Measurements from ENCODE around the gene IL2RA. TPM values are rescaled to one million over a fixed set of nuclear protein-coding genes. Genes with fewer than 3 reads are reported as not detected.

IL2RA gene
- total RNA-seq, 1 experiment from 2014 or later = 0.59 TPM

- no peaks in the 10 kb centered on the region for H3K9me3 ChIP-seq (ENCODE audit: control insufficient read depth in 1 of 2, insufficient read depth in 1 of 2, low read depth in 1 of 2, low read length in 2 of 2)
- peaks cover 14% of the 10 kb centered on the region; the same call in 1 of the 2 replicates for H3K27me3 ChIP-seq (ENCODE audit: insufficient read depth, low read length)
- no peak overlapping the region for H3K4me3 ChIP-seq (replicated peaks in 1 of 2; ENCODE audit: low read depth in 1 of 2, low read length in 2 of 2)
- H3K4me2 ChIP-seq (ENCODE audit: low read length) = no peak overlapping the region
- H3K36me3 ChIP-seq (ENCODE audit: control insufficient read depth in 1 of 2, insufficient read depth in 2 of 2, low read length in 2 of 2) = no peaks in the 10 kb centered on the region
- no peaks in the 10 kb centered on the region for H4K20me1 ChIP-seq (ENCODE audit: insufficient read depth)
- no peak overlapping the region for H2AFZ ChIP-seq (ENCODE audit: low read depth, low read length, poor library complexity, severe bottlenecking)
- no peak overlapping the region for H3K9ac ChIP-seq (ENCODE audit: low read length)
- BruUV-seq (replicated peaks) = no TSS peak
- no peak for ATAC-seq
- H3K4me1 ChIP-seq (ENCODE audit: control insufficient read depth in 1 of 2, insufficient read depth in 2 of 2, low read length in 2 of 2) = peaks cover 0 to 4% of the 10 kb centered on the region in 2 experiments; a peak in 1 of 4 replicates
- no peaks in the 10 kb centered on the region for H3K9me2 ChIP-seq (ENCODE audit: insufficient read depth)
- no peak for TF ChIP-seq POLR2A (IDR thresholded peaks at IDR 0.05; ENCODE audit: borderline replicate concordance, extremely low read depth, insufficient read depth, insufficient read length)
- no peak for TF ChIP-seq SRF (IDR thresholded peaks at IDR 0.05; ENCODE audit: low read depth)
- TF ChIP-seq ZNF274 (IDR thresholded peaks at IDR 0.05; ENCODE audit: low read depth, low read length) = no peak
- TF ChIP-seq CBX3 (IDR thresholded peaks at IDR 0.05; ENCODE audit: low read depth) = no peak
- no peak for TF ChIP-seq FOSL1 (IDR thresholded peaks at IDR 0.05; ENCODE audit: low read depth)
- no peak for TF ChIP-seq ATF3 (IDR thresholded peaks at IDR 0.05)
- no peak for TF ChIP-seq CEBPB (IDR thresholded peaks at IDR 0.05; ENCODE audit: low read depth)
- no peak for TF ChIP-seq MAX (IDR thresholded peaks at IDR 0.05)
- no peak for TF ChIP-seq ELF1 (IDR thresholded peaks at IDR 0.05; ENCODE audit: borderline replicate concordance, low read depth)
- no peak for TF ChIP-seq ZBTB33 (IDR thresholded peaks at IDR 0.05; ENCODE audit: extremely low read depth, insufficient replicate concordance, low read length)
- TF ChIP-seq EZH2 (IDR thresholded peaks at IDR 0.05) = no peak
- no peak for TF ChIP-seq JUND (IDR thresholded peaks at IDR 0.05)
- no peak for TF ChIP-seq TCF7L2 (IDR thresholded peaks at IDR 0.05; ENCODE audit: borderline replicate concordance, extremely low read depth, insufficient read depth, insufficient read length)
- TF ChIP-seq YY1 (IDR thresholded peaks at IDR 0.05; ENCODE audit: extremely low read depth, insufficient replicate concordance, low read depth, low read length) = no peak
- no peak for TF ChIP-seq ZFX (IDR thresholded peaks at IDR 0.05)
- no peak for TF ChIP-seq RAD21 (IDR thresholded peaks at IDR 0.05; ENCODE audit: low read depth)
- no peak for TF ChIP-seq EZH2phosphoT487 (IDR thresholded peaks at IDR 0.05; ENCODE audit: borderline replicate concordance)
- TF ChIP-seq REST (IDR thresholded peaks at IDR 0.05; ENCODE audit: low read depth) = no peak
- TF ChIP-seq EGR1 (IDR thresholded peaks at IDR 0.05; ENCODE audit: low read depth) = no peak
- RAD21 ChIA-PET (ENCODE audit: low non-redundant PET in 1 of 2, low total read pairs in 2 of 2, uncharacterized antibody in 2 of 2, unreplicated experiment in 2 of 2) = no interaction called here
- H3K79me2 ChIP-seq (ENCODE audit: insufficient read depth, low read length) = no peaks in the 10 kb centered on the region
- intact Hi-C loops (cut with micrococcal nuclease) = loop anchor here (10.0 kb wide), 1 partner anchor 108 kb away; the partner anchor contains the start of gene IL15RA
- no peak for DNase-seq (ENCODE audit: low read depth, low spot score)
- POLR2A ChIA-PET = no interaction called here
- H3K27ac ChIP-seq (ENCODE audit: low read depth, low read length) = no peak overlapping the region
- CTCF ChIA-PET = interaction anchor here (0.8 kb wide), 1 partner anchor 322 kb away, joined by 3 read pairs; no protein-coding TSS in a partner anchor
Observed at GRCh38 chr10:6082496-6083395, 20.6 kb upstream of the IL2RA start.

Measured in HCT116 (cell line).